NCI-H2081 (cell line): ENCODE results near the gene NTNG2.
"Not testable (repeated sequence)": the region's sequence is repeated elsewhere in the genome, so short reads cannot be mapped to it uniquely, and the experiment has no call there.

ENCODE experiments used
- DNase-seq, 2 experiments: peaks; one replicate each; lab custom pipeline; 2025; lab: John Stamatoyannopoulos, UW

Gene NTNG2, protein sequence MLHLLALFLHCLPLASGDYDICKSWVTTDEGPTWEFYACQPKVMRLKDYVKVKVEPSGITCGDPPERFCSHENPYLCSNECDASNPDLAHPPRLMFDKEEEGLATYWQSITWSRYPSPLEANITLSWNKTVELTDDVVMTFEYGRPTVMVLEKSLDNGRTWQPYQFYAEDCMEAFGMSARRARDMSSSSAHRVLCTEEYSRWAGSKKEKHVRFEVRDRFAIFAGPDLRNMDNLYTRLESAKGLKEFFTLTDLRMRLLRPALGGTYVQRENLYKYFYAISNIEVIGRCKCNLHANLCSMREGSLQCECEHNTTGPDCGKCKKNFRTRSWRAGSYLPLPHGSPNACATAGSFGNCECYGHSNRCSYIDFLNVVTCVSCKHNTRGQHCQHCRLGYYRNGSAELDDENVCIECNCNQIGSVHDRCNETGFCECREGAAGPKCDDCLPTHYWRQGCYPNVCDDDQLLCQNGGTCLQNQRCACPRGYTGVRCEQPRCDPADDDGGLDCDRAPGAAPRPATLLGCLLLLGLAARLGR

DNA sequence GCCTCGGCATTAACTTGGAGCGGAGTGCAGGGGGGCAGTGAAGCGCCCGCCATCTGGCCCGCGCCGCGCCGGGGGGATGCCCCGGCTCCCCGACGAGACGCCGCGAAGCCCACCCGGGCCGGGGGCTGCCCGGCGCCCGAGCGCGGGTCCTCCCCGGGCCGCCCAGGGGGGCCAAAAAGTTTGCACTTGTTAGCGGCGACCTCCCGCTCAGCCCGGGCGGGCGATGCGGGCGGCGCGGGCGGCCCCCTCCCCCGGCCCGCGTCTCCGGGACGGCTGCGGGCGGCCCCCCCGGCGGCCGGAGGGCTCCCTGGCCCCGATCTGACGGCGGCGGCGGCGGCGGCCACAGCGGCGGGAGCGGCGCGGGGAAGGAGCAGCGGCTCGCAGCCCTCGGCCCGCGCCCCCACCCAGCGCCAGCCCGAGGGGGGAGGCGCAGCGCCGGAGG lies at the start of gene NTNG2:
TSS of gene NTNG2 (plus strand) at position 316 of the 442 bp plus-strand sequence. CDS start 4,774 bp downstream, outside the sequence.
- DNase-seq = no peak

DNA sequence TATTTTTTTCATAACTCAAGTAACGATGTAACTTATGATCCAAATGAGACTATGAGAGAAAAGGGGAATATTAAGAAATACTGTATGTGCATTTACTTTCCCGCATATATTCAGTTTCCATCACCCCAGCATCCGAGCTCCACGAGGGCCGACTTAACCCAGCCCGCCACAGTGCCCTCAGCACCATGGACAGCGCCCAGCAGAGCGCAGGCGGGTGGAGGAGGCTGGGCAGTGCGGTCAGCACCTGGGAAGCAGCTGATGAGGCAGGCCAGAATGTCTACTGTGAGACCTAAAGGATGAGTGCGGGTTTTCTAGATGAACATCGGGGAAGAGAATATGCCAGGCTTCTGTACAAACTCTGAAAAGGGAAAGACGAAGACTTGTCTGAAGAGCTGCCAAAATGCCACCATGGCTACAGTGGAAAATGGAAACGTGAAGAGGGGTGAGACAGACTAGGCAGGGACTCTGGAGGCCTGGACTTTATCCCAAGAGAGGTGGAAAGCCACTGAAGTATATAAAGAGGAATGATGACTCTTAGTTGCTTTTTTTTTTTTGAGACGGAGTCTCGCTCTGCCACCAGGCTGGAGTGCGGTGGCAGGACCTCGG lies 47.7 kb upstream of the NTNG2 start:
- DNase-seq = no peak

DNA sequence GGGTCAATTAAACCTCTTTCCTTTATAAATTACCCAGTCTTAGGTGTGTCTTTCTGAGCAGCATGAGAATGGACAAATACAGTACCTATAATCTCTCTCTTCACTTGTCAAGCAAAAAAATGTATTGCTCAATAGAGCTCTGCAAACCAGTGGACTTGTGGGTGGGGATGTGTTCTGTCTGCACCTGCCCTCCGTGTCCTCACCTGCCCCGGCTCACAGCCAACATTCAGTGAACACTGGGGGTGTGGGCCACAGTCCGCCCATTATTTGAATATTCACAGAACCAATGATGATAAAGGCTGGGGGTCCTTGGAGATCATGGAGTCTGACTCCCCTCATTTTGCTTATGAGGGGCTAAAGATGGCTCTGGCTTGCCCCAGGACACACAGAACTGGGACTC lies 45.3 kb upstream of the NTNG2 start:
- DNase-seq = peak in 1 of 2 experiments; percentile 10

DNA sequence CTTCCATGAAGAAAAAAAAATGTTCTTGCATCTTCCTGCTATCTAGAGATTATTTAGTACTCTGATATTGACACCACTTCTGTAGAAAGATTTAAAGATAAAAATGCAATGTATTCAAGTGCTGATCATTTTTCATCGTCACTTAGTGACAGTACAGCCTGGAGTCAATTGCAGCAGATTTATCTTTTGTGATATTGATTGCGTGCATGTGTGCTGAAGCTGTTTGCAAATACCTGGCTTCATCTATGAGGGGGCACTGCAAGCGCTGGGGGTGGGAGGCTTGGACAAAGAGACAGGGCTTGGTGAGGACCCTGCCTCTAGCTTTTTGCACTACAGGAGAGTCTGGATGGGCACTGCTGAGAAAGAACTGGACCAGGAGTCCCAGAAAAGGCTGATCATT lies 44.2 kb upstream of the NTNG2 start:
- DNase-seq = no peak

DNA sequence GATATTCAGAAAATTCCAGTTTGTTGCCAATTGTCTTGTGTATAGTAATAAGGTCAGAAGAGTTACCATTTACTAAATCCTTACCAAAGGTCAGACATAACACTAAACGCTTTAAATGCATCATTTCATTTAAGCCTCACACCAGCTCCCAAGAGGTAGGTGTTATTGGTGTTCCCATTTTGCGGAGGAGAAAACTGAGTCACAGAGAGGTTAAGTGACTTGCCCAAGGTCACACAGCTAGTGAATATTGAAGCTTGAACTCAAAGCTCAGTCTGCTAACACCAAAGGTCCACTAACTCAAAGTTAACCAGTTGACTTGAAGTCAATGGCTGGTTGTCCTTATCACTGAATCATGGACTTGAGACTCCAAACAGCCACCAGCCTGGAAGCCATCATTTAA lies 40.8 kb upstream of the NTNG2 start:
- DNase-seq = no peak

DNA sequence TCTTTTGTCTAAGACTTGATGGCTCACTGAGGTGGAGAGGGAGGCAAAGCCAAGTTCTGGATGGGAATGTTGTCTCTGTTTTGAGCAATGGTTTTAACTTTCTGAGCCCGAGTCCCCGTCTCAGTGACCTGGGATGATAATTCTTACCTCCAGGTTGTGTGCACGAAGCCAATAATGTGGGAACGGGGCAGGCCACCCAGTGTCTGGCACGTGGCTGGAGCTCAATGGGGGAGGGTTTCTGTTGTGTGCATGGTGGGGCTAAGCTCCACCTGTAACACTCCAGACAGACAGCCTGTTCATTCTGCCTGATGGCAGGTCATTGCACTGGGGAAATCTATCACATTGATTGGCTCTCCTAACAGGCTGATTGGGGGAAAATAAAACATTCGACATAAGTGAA lies 37.1 kb upstream of the NTNG2 start:
- no peak for DNase-seq

DNA sequence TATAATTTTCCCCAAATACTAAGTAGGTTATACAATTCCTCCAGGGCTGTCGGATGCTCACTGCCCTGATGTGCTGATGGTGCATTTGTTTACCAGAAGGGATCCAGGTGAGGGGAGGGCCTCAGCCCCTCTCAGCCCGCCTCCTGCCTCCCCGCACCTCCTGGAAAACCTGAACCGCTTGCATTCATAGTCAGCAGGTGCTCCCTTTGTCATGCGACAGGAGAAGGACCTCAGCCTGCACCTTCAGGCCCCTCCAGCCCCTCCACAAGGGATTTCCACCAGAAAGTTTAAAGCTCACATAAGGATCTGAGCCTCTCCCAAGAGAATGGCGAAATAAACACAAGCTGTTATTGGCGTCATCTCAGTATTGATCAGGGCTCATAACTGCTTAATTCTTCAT lies 36.5 kb upstream of the NTNG2 start:
- DNase-seq = no peak

DNA sequence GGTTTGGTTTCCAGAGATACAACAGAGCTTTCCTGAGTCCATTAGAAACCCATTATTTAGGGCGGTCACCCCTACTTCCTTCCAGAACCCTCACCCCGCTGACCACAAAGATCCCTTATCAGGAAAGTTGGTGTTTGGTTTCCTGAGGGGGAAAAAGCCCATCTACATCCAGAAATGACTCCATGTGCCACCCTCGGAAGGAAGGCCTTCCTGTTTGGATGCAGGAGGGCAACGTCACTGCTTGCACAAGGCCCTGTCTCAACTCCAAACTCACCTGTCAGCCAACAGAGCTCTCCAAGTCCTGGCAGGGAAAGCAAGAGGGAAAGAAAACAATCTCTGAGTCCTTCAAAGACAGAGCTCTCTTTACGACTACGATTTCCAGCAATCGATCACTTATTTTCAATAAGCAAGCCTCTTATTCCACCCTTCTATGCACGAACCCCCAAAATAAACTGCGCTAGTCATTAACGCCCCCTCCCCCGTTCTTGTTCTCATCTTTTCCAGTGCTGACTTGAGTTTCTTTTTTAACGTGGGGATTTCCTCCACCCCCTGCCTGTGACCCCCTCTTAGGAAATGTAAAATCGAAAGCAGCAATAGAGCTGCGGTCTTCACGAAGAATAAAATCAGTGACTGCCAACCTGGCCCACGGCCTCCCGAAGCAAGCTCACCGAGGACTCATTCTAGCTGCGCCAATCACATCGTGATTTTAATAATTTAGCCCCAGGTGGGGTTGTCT lies 35.7 kb upstream of the NTNG2 start:
- no peak for DNase-seq

DNA sequence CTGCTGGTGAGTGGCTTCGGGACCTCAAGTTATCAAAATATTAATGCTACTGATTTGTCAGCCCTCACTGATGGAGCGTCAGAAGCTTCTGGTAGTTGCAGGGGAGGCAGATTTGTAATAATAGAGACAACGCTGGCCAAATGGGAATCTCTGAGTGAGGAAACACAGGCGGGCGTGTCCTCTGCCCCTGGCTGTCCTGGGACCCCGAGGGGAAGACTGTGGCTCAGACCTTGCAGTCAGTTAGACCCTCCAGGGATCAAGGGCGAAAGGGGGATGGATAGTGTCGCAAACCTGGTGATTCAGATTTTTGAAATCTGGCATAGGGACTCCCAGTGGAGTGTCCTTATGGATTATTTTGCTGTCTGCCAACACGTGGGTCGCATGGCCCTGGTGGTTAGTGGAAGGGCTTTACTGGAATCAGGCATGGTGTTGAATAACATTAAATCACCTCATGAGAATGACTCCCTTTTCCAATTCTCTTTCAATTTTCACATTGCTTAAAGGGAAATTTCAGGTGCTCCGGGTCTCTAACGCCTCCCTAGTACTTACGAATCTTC lies 35.1 kb upstream of the NTNG2 start:
- no peak for DNase-seq

DNA sequence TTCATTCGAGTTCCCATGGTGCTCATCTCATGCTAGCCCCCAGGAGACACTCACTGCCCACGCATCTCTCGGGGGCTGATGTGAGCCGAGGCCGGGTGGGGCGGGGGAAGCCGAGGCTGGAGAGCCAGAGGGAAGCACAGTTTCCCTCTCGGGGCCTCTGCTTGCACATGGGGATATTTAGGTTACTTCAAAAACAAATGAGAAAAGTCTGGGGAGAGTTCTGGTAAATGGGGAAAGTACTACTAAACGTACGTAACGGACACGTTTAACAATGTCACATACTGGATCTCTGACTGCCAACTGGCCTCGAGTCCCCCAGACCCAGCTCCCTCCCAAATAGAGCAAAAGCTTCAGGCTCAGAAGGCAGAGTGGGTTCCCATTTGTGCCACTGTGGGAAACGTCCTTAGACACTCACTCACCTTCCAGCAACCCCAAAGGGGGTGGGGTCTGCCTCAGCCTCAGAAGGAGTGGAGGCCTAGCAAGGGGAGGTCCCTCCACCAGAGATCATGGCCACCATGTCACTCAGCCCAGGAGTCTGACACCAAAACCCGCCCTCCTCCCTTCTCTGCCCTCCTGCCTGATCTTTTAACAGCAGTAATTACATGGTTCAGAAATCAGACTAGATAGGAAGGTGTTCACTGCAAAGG lies 33.8 kb upstream of the NTNG2 start:
- no peak for DNase-seq

DNA sequence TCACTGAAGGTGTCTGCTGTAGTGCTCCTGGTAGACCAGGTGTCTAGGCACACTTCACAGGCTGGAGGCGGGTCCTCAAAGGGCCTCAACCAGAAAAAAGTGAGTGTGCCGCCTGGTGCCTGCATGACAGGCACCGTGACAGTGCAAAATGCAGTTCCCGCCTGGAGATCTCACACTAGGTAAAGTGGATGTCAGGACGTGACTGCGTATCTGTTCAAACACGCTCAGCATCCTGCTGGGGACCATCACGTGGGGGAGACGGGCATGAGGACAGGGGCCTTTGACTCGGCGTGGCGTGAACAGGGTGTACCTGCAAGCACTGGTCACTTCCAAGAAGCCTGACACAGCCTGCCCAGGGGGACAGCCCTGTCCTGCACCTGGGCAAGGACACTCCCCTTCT lies 32.3 kb upstream of the NTNG2 start:
- no peak for DNase-seq

DNA sequence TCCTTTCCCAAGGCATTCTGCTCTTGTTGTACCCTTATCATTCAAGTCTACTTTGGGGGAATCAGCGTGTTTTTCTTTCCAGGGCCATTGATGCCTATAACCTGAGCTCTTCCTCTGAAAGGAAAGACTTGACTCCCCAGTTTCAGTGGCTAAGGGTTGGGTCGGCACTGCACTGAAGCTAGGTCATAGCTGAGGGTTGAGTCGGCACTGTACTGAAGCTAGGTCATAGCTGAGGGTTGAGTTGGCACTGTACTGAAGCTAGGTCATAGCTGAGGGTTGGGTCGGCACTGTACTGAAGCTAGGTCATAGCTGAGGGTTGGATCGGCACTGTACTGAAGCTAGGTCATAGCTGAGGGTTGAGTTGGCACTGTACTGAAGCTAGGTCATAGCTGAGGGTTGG lies 27.8 kb upstream of the NTNG2 start:
- DNase-seq = not testable (repeated sequence)

DNA sequence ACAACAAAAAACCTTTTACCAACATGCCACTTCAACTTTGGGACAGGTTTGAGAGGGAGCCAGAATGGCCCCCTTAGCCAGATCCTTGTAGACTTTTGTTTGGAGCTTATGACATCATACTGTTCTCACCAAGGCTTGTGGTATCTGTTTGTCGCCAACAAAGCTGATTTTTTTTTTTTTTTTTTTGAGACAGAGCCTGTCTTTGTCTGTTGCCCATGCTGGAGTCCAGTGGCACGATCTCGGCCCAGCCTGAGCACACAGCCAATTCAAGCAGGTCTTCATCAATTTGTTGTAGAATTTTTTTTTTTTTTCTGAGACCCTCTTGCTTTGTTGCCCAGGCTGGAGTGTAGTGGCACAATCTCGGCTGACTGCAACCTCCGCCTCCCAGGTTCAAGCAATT lies 26.4 kb upstream of the NTNG2 start:
- no peak for DNase-seq

DNA sequence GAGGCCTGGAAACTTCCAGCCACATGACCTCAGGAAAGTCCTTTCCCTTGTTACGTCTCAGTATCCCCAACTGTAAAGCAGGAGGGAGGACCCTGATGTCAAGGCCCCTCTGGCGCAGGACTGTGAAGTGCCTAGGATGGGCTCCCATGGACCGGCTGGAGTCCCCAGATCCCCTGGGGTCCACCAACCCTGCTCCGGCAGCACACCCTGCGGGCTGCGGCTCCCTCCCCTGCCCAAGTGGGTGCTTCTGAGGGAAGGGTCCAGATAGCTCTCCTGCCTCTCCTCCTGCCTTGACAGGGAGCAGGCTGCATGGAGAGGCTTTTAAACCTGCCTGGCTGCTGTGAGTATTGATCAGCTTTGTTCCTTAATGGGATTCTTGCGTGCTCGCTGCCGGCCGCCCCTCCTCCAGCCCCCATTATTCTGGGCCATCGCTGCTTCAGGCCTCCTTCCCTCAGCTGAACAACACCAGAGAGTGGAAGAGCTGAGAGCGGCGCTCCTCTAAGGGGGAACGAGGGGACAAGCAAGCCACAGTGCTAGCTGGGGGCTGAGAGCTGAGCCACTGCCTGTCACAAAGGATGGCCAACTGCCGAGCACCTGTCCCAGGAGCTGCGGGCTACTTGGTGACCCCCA lies 25.6 kb upstream of the NTNG2 start:
- no peak for DNase-seq

DNA sequence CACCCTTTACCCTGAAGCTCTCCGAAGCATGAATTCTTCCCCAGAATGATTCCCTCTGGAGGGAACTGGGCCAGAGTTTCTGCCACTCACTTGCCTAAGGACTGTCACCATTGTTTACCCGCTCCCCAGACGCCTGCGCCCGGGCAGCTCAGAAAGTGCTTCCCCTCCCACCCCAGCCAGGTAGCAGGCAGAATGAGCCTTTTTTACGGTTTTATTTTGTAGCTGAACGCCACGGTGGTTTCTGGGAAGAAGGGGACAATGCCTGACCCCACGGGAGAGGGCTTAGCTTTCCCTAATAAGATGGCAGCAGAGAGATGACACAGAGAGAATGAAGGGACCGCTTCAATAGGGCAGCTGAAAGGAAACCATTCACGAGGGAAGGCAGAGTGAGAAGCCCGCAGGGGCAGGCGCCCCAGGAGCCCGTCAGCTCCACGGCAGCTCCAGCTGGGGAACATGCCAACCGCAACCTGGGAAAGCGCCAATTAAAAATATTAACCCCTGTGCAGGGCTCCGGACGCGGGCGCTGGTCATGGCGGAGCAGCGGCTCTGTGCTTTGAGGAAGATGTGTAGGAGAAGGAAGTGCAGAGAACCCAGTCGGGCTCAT lies 20.4 kb upstream of the NTNG2 start:
- peak; percentile 80 to 82 for DNase-seq

DNA sequence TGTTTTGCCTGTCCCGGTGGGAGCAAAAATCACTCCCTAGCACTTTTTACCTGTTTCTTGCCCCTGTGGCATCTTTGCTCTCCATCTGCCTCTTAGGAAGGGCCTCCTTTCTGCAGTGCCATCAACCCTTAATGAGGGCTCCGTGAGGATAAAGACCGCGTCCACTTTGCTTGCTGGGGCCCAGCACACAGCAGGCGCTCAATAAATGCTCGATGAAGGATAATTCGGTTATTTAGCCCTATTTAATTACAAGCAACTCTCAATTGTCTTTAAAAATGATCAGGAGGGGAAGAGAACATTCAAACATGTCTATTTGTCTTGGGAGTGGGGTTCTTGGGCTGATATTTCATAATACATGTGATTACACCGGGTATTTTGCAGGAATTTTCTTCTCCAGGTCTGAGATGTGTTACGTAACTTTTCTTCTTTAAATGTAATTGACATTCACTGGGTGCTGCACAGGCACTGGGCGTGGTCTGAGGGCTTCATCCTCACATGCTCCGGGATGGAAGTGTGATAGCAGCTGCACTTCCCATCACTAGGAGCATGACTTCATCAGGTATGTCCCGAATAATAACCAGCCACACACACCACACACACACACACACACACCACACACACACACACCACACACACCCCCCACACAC lies 19.8 kb upstream of the NTNG2 start:
- peak in 1 of 2 experiments; percentile 26 for DNase-seq

DNA sequence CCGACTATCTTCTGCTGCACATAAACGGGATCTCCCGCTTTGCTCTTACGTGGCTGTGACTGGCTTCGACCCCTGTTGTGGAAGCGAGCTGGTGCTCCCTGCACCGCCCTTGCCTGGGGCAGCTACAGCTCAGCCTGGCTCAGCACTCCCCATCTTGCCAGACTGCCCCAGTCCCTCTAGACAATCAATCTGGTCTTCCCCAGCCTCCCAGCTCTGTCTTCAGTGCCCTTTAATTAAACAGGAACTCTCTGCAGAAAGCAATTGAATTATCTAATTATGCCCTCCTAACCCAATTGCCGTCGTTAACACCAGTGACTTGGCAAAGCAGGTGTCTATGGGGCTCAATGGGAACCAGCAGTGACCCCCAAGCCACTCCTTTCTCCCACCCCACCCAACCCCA lies 18.9 kb upstream of the NTNG2 start:
- DNase-seq = no peak

DNA sequence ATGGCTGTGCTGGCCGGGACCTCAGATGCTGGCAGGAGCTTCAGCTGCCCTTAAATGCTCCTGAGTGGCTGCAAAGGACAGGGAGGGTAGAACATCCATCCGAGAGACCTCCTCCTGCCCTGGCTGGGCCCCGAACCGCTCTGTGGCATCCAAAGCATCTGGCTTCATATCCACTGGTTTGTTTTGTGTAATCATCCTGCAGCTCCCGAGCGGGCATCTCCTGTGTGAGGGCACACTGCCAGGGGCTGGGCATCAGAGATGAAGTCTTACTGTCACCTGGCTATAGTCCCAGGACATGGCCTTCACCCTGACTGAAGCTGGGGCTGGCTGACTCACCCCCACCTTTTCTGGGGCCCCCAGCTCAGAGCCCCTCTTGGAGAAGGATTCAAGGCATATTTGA lies 18.5 kb upstream of the NTNG2 start:
- peak in 1 of 2 experiments; percentile 18 for DNase-seq

DNA sequence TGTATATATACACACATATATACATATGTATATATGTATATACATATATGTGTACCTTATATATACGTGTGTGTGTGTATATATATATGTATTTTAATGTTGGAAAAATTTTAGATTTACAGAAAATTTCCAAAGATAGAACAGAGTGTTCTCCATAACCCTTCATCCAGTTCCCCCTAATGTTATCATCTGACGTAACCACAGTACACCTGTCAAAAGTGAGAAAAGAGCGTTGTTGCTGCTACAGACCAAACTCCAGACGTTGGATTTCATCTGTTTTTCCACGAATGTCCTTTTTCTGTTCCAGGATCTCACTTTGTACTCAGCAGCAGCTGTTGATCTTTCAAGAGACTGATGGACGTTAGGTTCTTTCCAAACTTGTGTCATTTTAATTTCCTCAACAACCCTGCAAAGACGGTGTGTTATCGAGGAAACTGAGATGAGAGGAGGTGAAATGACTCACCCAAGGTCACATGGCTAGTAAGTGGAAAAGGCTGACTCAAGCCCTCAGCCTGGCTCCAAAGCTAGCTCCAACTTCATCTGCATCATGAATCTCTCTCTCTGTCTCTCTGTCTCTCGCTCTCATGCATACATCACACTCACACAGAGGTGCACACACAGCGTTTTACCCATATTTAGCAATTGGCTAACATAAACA lies 17.0 kb upstream of the NTNG2 start:
- no peak for DNase-seq

DNA sequence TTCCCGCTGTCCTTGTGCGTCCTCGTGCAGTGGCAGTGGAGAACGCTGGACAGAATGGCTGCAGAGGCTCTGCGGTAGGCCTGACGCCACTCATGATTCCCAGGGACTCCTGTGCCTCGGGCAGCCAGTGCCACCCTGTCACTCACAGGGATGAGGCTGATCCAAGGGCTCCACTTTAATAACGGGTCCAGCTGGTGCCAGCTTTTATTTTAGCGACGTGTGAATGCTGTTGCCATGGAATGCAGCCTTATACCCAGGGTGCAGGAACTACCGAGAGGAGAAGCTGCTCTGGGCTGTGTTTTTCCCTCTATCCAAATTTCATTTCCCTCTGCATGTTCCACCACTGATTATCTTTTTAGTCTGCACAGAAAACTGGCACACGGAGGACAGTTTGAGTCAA lies 15.8 kb upstream of the NTNG2 start:
- no peak for DNase-seq
